GM12892 (cell line): ENCODE results near the gene GLP1R.

Source experiments
- DNase-seq: peaks from one replicate; pipeline ENCODE4 v3.0.0; 2011; ENCODE audit not compliant: insufficient read length
- FAIRE-seq: peaks from 2 replicates; lab custom pipeline; 2011; peaks lifted over from hg19 to GRCh38; lab: Jason Lieb, UNC
- POLR2A ChIP-seq: IDR thresholded peaks from 2 replicates; pipeline ENCODE4 v1.6.1; 2011; ENCODE audit warnings: low read depth, low read length, control low read depth
- POLR2AphosphoS5 ChIP-seq: IDR thresholded peaks from 2 replicates; pipeline ENCODE4 v1.6.1; 2011; ENCODE audit warnings: low read depth, low read length, control low read depth
- TAF1 ChIP-seq: IDR thresholded peaks from 2 replicates; pipeline ENCODE4 v1.6.1; 2011; ENCODE audit warnings: low read depth, mild to moderate bottlenecking, control low read depth, low read length, borderline replicate concordance

GLP1R gene

GRCh38 chr6:39102071-39102820 lies 53.7 kb downstream of the GLP1R start:
- no peak for TF ChIP-seq POLR2A
- TF ChIP-seq POLR2AphosphoS5, result no peak
- FAIRE-seq (peak; percentile 85), DNase-seq (peak; percentile 41)

DNA sequence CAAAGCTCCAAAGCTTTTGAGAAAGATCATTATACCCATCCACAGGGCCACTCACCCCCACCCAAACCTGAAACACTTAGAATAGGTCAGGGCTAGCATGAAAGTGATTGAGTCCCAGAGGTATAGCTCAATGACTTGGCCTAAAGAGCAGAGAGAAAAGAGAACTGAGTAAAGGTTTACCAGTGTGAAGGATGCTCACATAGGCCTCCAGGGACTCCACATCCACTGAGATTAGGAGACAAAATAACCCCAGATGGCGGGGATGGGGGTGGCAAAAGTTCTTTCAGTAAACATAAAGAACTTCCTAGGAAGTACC lies 54.2 kb downstream of the GLP1R start:
- no peak for FAIRE-seq
- TF ChIP-seq POLR2AphosphoS5, result no peak
- TF ChIP-seq POLR2A, result no peak
- TF ChIP-seq TAF1, result no peak
- no peak for DNase-seq

DNA sequence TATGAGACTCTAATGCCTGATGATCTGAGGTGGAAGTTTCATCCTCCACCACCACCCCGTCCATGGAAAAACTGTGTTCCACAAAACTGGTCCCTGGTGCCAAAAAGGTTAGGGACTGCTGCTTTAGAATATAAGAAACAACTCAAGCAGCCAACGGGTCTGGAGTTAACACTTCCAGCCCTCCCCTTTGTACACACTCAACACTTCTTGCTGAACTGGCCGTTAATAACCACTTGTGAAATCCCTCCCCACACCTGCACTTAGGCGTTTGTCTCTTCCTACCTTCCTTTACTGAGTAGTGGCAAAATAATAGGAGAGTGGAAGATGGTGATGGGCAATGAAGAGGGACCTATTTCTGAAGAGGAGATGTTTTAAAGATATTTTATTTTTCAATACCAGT lies 55.9 kb downstream of the GLP1R start:
- FAIRE-seq (no peak), DNase-seq (no peak)
- no peak for TF ChIP-seq TAF1
- no peak for TF ChIP-seq POLR2A
- TF ChIP-seq POLR2AphosphoS5, result no peak

GRCh38 chr6:39107034-39107433 lies 58.5 kb downstream of the GLP1R start:
- TF ChIP-seq TAF1 (no peak), POLR2A (no peak), POLR2AphosphoS5 (no peak)
- FAIRE-seq, result no peak
- no peak for DNase-seq

DNA sequence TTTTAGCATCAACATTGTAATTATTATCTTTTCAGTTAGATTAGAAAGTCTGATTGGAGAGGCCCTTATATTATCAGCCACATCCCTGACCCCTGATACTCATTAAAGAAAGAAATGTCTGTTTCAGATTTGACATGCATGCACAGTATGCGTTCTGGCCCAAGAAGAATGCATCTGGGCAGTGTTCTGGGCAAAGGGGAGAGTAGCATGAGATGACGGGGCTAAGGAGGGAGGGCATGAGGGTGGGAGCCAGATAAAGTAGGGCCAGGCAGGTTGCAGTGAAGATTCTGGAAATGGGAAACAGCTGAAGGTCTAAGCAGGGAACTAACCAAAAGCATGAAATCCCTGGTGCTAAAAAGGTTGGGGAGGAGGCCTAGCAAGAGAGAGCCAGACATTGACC lies 59.1 kb downstream of the GLP1R start:
- no peak for DNase-seq
- TF ChIP-seq POLR2A (no peak), TAF1 (no peak), POLR2AphosphoS5 (no peak)
- FAIRE-seq, result no peak

DNA sequence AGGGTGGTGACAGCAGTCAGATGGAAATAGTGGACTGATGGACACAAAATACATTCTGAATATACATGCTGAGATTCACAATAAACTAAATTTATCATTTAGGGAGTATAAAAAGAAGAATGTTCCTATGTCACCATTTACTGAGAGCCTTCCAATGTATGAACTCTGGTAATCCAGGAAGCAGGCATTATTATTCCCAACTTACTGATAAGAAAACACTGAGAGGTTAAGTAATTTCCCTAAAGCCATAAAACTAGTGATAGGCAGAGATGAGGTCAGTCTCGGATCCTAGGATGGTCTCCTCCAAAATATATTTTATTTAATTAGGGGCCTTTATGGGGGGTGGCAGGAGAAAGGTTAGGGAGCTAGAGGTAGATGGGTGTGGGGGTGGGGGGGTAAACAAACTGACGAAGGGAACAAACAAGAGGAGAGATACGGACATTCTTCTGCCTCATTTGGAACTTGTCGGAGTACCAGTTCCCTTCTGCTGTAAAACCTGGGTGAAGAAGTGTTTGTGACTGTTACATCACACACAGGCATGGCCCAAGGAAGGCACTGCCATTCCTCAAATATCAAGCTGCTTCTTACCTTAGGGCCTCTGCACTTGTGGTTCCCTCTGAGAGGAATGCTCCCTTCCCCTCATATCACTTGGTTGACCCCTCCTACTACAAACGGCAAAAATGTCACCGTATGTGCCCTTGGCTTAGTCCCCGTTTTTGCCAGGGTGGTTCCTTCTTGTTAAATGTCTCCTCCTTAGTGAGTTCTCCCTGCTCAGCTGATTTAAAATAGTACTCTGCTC lies 59.7 kb downstream of the GLP1R start:
- FAIRE-seq (no peak), DNase-seq (no peak)
- no peak for TF ChIP-seq POLR2AphosphoS5
- no peak for TF ChIP-seq POLR2A
- no peak for TF ChIP-seq TAF1

- DNase-seq (no peak), FAIRE-seq (no peak)
- TF ChIP-seq POLR2A (no peak), POLR2AphosphoS5 (no peak), TAF1 (no peak)
Observed at GRCh38 chr6:39111280-39111679, 62.7 kb downstream of the GLP1R start.

- FAIRE-seq (no peak), DNase-seq (no peak)
- TF ChIP-seq POLR2AphosphoS5 (no peak), POLR2A (no peak), TAF1 (no peak)
Observed at GRCh38 chr6:39113788-39114187, 65.2 kb downstream of the GLP1R start.

DNA sequence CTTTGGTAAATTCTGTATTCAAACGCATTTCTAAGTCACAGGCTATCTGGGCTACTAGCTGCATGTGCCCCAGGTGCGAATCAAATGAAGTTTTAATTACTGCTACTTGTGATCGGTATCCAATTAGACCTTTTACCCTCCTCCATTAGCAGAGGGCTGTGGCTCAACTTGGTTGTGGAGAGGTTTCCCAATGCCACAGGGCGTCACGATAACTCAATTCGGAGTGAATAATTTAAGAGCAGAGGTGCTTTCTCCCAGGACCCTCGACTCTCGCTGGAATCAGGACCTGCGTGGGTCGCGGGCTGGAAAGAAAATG lies 65.8 kb downstream of the GLP1R start:
- no peak for DNase-seq
- no peak for FAIRE-seq
- TF ChIP-seq POLR2AphosphoS5 (no peak), POLR2A (no peak), TAF1 (no peak)

- FAIRE-seq (peak; percentile 95), DNase-seq (peak; percentile 79)
- peak; percentile 77 for TF ChIP-seq POLR2A
- TF ChIP-seq TAF1, result peak; percentile 35; the same call in 1 of the 2 replicates
- peak; percentile 49; the same call in 1 of the 2 replicates for TF ChIP-seq POLR2AphosphoS5
Observed at GRCh38 chr6:39114704-39115599, 66.4 kb downstream of the GLP1R start, which contains the start of gene SAYSD1. TSS of gene SAYSD1 (minus strand) at chr6:39115186. CDS start at chr6:39115089, 97 bp downstream.

- DNase-seq, result no peak
- TF ChIP-seq POLR2A (no peak), TAF1 (no peak), POLR2AphosphoS5 (no peak)
- no peak for FAIRE-seq
Observed at GRCh38 chr6:39118921-39119320, 70.3 kb downstream of the GLP1R start.

GRCh38 chr6:39124114-39124513 lies 75.5 kb downstream of the GLP1R start:
- DNase-seq, result no peak
- TF ChIP-seq POLR2A (no peak), TAF1 (no peak), POLR2AphosphoS5 (no peak)
- no peak for FAIRE-seq
